Measurements from ENCODE around the gene AKR1C2.

- no peak for TF ChIP-seq POLR2AphosphoS5 (IDR thresholded peaks at IDR 0.05; ENCODE audit: low read depth, low read length)
- no peak for TF ChIP-seq POLR2A (IDR thresholded peaks at IDR 0.05; ENCODE audit: low read depth, low read length)
- no peak for TF ChIP-seq TAF1 (IDR thresholded peaks at IDR 0.05; ENCODE audit: low read depth, low read length)
- TF ChIP-seq PAX5 (IDR thresholded peaks at IDR 0.05; ENCODE audit: insufficient read depth, low read length, severe bottlenecking): no peak
- no peak for TF ChIP-seq SPI1 (IDR thresholded peaks at IDR 0.05; ENCODE audit: low read depth, low read length)
Measured at GRCh38 chr10:5012595-5012994, 8.9 kb upstream of the AKR1C2 start.

All from GM12891 (cell line).